KMS-11 (cell line): ENCODE measurements around the gene SPAG9.
"Not testable (repeated sequence)": the region's sequence is repeated elsewhere in the genome, so short reads cannot be mapped to it uniquely, and the experiment has no call there.

ENCODE experiments used
- H2AFZ ChIP-seq: fragments of 200-600 bp; sonication (generic); 2 replicates; pipeline ENCODE4 v1.6.1; 2016; ENCODE audit warnings: antibody characterized with exemption, mixed run types, low read depth
- H3K27ac ChIP-seq: fragments of 200-600 bp; sonication (generic); 2 replicates; pipeline ENCODE4 v1.6.1; 2016; ENCODE audit warnings: mild to moderate bottlenecking, mixed run types
- H3K27me3 ChIP-seq: fragments of 200-600 bp; sonication (generic); 2 replicates; pipeline ENCODE4 v1.6.1; 2017; ENCODE audit warnings: mild to moderate bottlenecking, low read depth, mixed run types, moderate library complexity; ENCODE audit not compliant: insufficient read depth
- H3K36me3 ChIP-seq: fragments of 200-600 bp; sonication (generic); 2 replicates; pipeline ENCODE4 v1.6.1; 2017; ENCODE audit warnings: mild to moderate bottlenecking, mixed run types; ENCODE audit not compliant: insufficient read depth
- H3K4me1 ChIP-seq: fragments of 200-600 bp; sonication (generic); 2 replicates; pipeline ENCODE4 v1.6.1; 2016; ENCODE audit warnings: mild to moderate bottlenecking, low read depth, mixed run types; ENCODE audit not compliant: poor library complexity, severe bottlenecking
- H3K4me2 ChIP-seq: fragments of 200-600 bp; sonication (generic); 2 replicates; pipeline ENCODE4 v1.7.0; 2016; ENCODE audit warnings: mild to moderate bottlenecking, mixed run types
- H3K4me3 ChIP-seq: fragments of 200-600 bp; sonication (generic); IDR thresholded peaks from 2 replicates; pipeline ENCODE4 v1.6.1; 2017; ENCODE audit warnings: low read depth, low read length, mixed read lengths; ENCODE audit not compliant: insufficient read depth
- H3K79me2 ChIP-seq: fragments of 200-600 bp; sonication (generic); 2 replicates; pipeline ENCODE4 v1.6.1; 2016; ENCODE audit warnings: low read depth, mixed run types; ENCODE audit not compliant: insufficient read depth
- H3K9ac ChIP-seq: fragments of 200-600 bp; sonication (generic); 2 replicates; pipeline ENCODE4 v1.6.1; 2016; ENCODE audit warnings: mild to moderate bottlenecking, mixed run types
- H4K20me1 ChIP-seq: fragments of 200-600 bp; sonication (generic); 2 replicates; pipeline ENCODE4 v1.6.1; 2016; ENCODE audit warnings: mild to moderate bottlenecking, mixed run types; ENCODE audit not compliant: insufficient read depth
- CTCF ChIP-seq: fragments of 200-600 bp; sonication (generic); conservative IDR thresholded peaks from 2 replicates; pipeline ENCODE4 v1.6.1; 2017; ENCODE audit warnings: low read depth, mild to moderate bottlenecking, antibody characterized with exemption, low read length, moderate library complexity, mixed read lengths

SPAG9 gene

GRCh38 chr17:51119415-51120356 is 982 bp downstream of the SPAG9 start:
- Histone ChIP-seq H3K27me3 (no peaks in the 10 kb centered on the region), H3K4me1 (peaks cover 37% of the 10 kb centered on the region), H2AFZ (peak overlapping the region; percentile 80), H4K20me1 (peaks cover 4% of the 10 kb centered on the region; the same call in 1 of the 2 replicates), H3K79me2 (peaks cover 53% of the 10 kb centered on the region), H3K4me2 (peak overlapping the region; percentile 62), H3K36me3 (no peaks in the 10 kb centered on the region), H3K27ac (peak overlapping the region; percentile 87), H3K4me3 (no peak overlapping the region), H3K9ac (peak overlapping the region; percentile 82)
- no peak for TF ChIP-seq CTCF

DNA sequence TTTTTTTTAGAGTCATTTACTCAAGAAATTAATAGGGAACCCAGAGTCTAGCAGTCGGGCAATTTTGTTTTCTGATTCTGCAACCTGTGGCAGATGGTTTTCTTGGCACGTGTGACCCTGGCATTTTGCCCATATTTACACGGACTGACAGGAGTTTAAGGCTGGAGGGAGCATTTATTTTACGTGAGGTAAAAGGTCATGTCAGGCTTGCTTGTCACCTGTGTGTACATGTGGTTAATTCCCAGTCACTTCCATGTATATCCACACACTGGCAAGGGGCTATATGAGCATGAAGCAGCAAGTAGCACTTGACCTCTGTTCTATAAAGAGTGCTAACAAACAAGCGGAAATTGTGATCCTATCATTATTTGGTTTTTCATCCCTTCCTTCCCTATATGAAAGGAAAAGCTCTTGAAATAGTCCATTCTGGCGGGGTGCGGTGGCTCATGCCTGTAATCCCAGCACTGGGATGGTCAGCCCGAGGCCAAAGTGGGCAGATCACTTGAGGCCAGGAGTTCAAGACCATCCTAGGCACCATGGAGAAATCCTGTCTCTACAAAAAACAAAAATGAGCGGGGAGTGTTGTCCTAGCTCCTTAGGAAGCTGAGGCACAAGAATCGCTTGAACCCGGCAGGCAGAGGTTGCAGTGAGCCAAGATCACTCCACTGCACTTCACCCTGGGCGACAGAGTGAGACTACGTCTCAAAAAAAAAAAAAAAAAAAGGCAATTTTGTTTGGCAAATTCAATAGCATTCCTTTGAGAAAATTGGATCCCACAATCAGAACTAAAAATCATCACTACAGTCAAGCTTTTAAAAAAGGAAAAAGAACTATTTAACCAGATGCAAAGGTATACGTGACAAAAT is 2.1 kb downstream of the SPAG9 start:
- H3K9ac ChIP-seq = peak overlapping the region; percentile 82; the same call in 1 of the 2 replicates
- no peaks in the 10 kb centered on the region for H3K27me3 ChIP-seq
- H2AFZ ChIP-seq = no peak overlapping the region
- no peak overlapping the region for H3K27ac ChIP-seq
- H3K79me2 ChIP-seq = peaks cover 53% of the 10 kb centered on the region
- TF ChIP-seq CTCF = no peak
- H3K4me1 ChIP-seq = peaks cover 37% of the 10 kb centered on the region
- peaks cover 4% of the 10 kb centered on the region; the same call in 1 of the 2 replicates for H4K20me1 ChIP-seq
- no peaks in the 10 kb centered on the region for H3K36me3 ChIP-seq
- H3K4me2 ChIP-seq = peak overlapping the region; percentile 62
- no peak overlapping the region for H3K4me3 ChIP-seq

DNA sequence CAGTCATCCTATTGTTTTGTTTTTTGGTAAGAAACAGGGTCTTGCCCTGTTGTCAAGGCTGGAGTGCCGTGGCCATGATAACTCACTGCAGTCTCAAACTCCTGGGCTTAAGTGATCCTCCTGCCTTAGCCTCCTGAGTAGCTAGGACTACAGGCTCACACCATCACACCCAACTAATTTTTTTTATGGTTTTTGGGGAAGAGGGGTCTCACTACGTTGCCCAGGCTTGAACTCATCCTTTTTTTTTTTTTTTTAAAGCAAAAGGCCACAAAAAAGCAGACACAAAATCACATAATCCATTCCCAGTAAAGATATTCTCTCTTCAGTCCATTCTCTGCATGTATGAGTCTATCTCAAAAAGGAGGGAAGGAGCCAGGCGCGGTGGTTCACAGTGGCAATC is 5.5 kb downstream of the SPAG9 start:
- Histone ChIP-seq H4K20me1 (peaks cover 4% of the 10 kb centered on the region; the same call in 1 of the 2 replicates), H3K27ac (no peak overlapping the region), H3K79me2 (peaks cover 79% of the 10 kb centered on the region), H3K27me3 (no peaks in the 10 kb centered on the region), H3K9ac (no peak overlapping the region), H3K4me2 (no peak overlapping the region), H3K4me1 (peaks cover 32% of the 10 kb centered on the region), H3K4me3 (no peak overlapping the region), H3K36me3 (no peaks in the 10 kb centered on the region), H2AFZ (no peak overlapping the region)
- TF ChIP-seq CTCF = no peak

DNA sequence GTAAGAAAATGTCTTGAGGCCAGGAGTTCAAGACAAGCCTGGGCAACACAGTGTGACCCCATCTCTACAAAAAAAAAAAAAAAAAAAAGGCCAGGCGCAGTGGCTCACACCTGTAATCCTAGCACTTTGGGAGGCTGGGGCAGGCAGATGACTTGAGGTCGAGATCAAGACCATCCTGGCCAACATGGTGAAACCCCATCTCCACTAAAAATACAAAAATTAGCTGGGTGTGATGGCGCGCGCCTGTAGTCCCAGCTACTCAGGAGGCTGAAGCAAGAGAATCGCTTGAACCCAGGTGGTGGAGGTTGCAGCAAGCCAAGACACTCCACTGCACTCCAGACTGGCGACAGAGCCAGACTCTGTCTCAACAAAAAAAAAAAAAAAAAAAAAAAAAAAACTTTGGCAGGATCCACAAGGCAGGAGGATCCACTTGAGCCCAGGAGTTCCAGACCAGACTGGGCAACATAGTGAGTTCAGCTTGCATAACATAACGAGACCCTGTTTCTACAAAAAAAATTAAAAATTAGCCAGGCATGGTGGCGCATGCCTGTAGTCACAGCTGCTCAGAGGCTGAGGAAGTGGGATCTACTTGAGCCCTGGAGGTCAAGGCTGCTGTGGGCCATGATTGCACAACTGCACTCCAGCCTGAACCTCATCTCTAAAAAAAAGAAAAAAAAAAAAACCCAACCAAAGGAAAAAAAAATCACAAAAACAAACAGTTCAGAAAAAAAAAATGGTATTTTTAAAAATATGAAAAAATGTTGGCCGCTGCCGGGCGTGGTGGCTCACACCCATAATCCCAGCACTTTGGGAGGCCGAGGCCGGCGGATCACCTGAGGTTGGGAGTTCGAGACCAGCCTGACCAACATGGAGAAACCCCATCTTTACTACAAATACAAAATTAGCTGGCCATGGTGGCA is 8.1 kb downstream of the SPAG9 start:
- H3K4me3 ChIP-seq, H3K9ac ChIP-seq, H3K27ac ChIP-seq, H2AFZ ChIP-seq, H3K27me3 ChIP-seq, H4K20me1 ChIP-seq, H3K36me3 ChIP-seq, H3K4me2 ChIP-seq: not testable (repeated sequence)
- H3K79me2 ChIP-seq = peaks cover 69% of the 10 kb centered on the region
- peaks cover 14% of the 10 kb centered on the region for H3K4me1 ChIP-seq
